GM21619 (cell line): Measurements from ENCODE around the gene RABGAP1L.
"Not testable (repeated sequence)": the region's sequence is repeated elsewhere in the genome, so short reads cannot be mapped to it uniquely, and the experiment has no call there.

ENCODE experiments used
- ATAC-seq: cut with Tn5 transposase; IDR thresholded peaks from one replicate; pipeline ENCODE4 v1.9.1; 2021; ENCODE audit not compliant: unreplicated experiment

RABGAP1L gene

DNA sequence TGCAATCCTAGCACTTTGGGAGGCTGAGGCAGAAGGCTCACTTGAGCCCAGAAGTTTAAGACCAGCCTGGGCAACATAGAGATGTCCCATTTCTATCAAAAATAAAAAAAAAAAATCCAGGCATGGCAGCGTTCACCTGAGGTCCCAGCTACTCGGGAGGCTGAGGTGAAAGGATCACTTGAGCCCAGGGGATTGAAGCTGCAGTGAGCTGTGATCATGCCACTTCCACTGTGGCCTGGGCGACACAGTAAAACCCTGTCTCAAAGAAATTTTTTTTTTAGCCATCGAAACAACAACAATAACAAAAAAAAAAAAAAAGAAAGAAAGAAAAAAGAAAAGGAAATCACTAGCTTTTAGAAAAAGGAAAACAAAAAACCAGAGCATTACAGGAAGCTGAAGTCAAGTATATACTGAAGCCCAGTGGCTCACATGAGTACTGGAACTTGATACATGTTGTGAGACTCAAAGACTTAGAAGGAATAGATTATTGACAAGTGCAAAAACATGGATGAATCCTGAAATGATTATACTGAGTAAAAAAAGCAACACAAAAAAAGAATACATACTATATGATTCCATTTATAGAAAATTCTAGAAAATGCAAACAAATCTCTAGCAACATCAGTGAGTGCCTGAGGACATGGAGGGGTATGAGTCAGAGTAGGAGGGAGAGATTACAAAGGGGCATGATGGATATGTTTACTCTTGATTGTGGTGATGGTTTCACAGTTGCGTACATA, 6.1 kb upstream of the RABGAP1L start:
- peak; percentile 40 for ATAC-seq

DNA sequence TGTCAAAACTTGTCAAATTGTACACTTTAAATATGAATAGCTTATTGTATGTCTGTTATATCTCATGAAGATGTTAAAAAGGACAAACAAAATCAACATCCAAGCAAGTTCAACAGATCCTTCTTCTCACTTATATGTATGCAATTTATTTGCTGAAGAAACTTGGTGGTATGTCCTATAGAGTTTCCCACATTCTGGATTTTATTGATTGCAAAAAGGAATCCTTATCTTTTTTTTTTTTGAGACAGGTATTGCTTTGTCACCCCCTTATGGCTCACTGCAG, 5.6 kb upstream of the RABGAP1L start:
- ATAC-seq = no peak

DNA sequence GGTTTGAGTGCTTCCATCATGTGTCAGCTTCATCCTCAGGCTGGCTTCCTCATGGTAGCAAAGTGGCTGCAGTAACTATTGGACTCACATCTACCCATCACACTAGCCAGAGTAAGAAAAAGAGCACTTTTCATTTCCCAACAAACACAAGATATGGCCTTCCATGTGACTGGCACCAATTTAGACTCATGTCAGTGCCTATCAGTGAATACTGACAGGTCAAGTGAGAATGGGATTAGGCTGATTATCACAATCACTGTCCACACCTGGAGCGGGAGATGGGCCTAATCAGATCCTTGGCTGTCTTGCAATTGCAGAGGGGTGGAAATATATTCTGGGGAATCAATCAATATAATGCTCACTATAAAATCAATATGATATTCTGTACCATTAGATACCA, 2.9 kb upstream of the RABGAP1L start:
- no peak for ATAC-seq

DNA sequence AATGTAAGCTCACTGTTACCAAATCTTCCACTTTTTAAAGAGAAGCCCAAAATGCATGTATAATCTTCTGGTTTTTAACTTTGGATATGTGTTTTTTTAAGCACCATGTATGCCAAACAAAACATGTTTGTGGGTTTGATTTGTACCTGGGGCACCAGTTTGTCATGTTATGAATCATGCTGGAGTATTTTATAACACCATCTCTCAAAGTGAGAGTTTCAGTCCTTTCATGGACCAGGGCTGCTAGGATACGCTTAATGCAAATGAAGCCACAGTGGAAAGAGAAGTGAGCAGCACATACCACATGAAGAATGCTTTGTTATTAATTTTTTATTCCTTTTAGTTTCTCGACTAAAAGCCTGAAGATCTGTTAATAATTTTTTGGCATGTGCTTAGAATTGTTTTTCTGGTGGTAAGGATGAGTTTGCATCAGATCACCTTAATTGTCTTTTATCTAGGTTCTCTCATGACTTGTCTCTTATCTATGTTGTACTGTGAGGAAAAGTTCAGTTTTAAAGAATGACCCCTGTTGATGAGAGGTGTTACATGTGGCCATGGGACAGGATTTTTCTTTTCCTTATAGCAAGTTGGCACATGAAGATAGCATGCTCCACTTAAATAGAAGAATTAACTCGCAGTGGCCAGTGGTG, 2.0 kb upstream of the RABGAP1L start:
- peak; percentile 43 for ATAC-seq

DNA sequence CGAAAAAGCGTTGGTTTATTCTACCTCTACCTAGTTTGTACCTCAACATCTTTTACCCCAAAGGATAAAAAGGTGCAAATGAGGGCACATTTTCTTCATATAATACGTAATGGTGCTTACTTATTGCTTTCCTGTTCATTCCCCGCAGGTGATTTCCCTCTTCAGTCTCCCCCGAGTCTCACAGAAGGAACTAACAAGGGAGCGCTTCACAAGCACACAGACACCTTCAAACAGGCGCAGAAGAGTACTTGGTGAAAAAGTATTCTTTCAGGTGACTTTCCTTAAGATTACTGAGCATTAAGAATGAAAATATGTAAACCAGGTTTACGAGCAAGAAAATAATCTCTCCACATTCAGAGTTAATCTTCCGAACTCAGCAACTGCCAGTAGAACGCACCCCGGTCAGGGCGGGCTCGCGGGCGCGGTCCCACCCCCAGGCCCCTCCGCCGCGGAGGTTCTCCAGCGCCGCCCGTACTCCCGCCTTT, 511 bp upstream of the RABGAP1L start:
- no peak for ATAC-seq

DNA sequence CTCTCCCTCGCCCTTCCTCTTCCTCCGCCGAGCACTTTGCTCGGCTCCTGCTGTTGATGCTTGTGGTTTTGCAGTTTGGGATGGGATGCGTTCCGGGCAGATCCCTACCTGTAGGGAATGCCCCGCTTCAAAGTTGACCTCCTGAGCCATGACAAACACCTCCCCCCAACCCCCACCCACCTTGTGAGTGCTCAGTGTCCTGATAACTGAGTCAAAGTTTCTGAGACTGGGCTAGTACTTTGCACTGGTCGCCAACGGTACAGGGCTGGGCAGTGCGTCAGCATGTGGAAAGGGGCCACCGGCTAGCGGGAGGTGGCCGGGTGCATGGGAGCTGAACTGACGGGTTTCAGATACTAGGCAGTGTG, 771 bp downstream of the RABGAP1L start:
- peak; percentile 9 for ATAC-seq

DNA sequence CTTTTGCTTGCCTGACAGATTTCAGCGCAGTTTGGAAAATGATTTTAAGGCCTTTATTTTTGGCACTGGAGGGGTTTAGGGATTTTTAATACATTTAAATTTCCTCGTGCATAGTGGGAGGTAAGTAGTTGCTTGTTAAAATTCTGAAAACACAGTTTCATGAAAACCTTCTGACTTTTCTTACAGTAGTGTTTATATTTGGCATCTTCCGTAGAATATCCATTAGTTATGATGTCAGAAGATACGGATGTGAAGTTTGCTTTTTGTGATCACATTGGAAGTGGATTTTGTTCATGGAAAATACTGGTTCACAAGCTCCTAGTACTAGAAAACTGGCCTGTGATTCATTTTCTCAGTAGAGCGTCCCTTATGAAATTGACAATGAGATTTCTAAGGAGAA, 1.3 kb downstream of the RABGAP1L start:
- no peak for ATAC-seq

DNA sequence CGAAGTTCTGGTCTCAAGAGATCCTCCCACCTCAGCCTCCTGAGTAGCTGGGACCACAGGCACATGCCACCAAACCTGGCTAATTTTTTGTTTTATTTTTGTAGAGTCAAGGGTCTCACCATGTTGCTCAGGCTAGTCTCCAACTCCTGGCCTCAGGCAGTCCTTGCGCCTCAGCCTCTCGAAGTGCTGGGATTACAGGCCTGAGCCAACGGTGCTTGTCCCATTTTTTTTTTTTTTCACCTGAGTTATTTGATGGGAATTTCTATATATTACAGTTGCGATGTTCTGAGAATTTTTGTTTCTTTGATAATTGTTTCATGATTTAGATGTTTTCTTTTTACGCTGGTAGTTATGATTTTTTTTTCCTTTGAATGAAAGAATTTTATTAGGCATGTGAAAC, 2.5 kb downstream of the RABGAP1L start:
- ATAC-seq = no peak

DNA sequence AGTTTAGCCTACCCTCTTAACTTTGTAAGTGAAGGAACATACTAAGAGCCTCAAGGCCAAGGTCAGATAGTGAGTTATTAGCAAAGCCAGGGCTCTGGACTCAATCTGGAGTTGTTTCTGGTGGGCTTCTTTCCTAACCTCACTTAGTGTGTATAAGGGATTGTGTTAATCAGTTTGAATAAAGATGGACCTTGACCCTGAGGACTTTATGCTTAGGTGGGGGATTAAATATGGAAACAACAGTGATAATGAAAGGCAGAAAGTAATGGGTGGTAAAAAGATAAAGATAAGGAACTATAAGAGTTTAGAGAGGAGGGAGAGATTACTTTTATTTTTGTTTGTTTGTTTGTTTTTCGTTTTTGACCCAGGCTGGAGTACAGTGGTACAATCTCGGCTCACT, 5.5 kb downstream of the RABGAP1L start:
- no peak for ATAC-seq

DNA sequence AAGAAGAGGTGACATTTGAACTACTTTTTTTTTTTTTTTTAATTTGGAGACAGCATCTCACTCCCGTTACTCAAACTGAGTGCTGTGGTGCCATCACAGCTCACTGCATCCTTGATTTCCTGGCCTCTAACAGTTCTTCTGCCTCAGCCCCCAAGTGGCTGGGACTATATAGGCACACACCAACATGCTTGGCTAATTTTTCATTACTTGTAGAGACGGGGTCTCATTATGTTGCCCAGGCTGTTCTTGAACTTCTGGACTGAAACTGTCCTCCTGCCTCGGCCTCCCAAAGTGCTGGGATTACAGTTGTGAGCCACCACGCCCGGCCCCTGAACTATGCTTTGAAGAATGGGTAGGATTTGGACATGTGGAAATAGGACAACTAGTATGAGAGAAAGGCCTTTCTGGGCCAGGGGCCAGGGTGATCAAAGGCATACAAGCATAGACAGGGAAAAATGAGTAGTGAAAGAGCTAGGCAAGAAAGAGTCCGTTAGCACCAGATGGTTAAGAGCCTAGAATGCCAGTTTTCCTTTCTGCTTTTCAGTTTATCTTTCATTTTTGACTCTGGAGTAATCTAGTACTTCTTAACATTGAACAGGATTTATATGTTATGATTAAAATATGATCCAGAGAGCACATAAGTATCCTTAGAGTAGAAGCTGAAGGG, 6.3 kb downstream of the RABGAP1L start:
- peak; percentile 24 for ATAC-seq

DNA sequence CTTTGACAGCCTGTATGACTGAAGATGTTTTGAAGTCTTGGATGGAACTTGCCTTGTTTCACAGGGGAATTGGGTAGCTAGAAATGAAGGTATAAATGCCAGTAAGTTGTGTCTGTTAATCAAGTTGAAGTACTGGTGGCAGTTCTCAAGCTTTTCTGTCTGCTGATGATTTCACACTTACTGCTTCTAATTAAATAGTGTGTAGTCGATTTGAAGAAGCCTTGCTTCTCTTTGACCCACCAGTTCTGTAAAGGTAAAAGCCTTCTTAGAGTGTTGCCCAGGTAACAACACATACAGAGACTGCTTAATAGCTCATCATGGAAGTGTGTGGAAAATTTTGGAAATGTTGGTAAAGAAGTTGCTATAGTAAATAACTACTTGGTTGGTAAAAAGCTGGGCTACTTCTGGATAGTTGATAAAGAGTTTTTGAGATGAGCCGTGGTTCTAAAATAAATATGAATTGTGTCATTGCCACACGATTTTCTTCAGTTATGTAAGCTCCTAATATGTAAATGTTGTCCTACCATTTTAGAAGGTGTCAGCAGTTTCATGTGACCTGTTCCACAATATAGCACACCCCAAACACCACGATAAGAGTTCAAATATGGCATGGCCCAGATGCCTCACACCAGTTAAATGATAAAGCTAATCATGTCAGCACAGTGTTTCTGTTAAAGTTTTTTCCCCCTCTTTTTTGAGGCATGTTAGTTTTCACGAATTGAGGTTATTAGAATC, 7.4 kb downstream of the RABGAP1L start:
- ATAC-seq = no peak

DNA sequence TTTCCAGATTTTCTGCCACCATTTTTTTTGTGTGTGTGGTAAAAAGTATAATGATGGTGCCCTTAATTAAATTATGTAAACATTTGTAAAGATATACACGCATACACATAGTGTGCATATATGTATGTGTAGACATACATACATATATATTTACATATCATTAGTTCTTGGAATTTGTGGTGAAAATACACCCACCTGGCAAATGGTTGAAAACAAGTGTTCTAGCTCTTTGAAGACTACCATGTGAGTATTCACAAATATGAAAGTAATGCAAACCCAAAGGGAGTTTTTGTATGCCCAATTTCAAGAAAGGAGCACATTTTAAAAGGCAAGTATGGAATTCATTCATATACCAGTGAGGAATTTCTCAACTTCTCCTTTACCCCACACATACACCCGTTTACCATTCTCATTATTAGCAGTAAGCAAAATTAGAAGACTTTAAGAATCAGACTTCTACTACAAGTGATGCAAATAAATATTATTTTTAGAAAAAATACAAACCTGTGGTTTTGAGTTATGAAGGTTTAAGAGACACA, 8.0 kb downstream of the RABGAP1L start:
- ATAC-seq = no peak

DNA sequence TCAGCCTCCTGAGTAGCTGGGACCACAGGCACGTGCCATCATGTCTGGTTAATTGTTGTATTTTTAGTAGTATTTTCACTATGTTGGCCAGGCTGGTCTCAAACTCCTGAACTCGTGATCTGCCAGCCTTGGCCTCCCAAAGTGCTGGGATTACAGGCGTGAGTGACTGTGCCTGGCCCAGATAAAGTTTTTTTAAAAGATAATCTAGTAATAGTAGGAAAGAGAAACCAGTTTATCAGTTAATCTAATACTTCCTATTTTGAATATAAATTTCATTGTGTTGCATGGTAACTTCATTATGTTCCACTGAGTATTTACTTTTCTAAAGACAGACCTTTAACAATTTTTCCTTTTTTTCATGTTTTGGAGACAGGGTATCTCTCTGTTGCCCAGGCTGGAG, 10.0 kb downstream of the RABGAP1L start:
- ATAC-seq = no peak

DNA sequence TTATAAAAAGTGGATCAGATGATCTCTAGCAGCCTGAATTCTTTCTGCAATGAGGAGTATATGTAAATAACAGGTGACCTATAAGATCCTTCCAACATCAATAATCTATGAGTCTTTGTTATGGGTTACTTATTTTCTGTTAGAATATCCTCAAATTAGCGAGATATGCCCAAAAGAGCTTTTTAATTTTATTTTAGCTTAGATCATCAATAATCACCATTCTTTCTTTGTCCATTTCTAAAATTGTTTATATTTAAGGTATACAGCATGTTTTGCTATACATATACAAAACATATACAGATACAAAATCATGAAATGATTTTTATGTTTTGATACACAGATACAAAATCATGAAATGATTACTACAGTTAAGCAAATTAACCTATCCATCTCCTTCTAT, 11.8 kb downstream of the RABGAP1L start:
- ATAC-seq = no peak

DNA sequence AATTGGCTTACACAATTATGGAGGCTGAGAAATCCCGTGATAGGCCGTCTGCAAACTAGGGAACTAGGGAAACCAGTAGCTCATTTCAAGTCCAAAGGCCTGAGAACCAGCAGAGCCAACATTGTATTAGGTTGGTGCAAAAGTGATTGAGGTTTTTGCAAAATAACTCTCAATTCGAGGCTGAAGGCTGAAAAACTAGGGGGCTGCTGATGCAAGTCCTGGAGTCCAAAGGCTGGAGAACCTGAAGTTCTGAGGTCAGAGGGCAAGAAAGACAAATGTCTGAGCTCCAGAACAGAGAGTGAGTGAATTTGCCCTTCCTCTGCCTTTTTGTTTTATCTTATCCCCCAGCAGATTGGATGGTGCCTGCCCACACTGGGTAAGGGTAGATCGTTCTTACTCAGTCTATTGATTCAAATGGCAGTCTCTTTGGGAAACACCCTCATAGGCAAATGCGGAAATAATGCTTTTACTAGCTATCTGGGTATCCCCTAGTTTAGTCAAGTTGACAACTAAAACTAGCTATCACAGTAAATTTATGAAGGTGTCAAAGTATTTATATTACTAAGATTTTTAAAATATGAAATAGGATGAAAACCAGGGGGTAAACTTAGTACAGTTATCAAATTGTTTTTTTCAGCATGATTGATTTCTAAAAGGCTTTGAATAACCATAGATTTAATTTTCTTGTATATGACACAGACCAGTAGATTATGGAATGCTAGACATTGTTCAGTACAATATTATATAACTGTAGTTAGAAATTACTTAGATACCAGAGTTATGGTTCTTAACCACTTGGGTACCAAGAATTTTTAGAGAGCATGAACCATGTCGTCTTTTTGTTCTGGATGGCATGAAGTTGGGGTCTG, 15.4 kb downstream of the RABGAP1L start:
- peak; percentile 72 for ATAC-seq

DNA sequence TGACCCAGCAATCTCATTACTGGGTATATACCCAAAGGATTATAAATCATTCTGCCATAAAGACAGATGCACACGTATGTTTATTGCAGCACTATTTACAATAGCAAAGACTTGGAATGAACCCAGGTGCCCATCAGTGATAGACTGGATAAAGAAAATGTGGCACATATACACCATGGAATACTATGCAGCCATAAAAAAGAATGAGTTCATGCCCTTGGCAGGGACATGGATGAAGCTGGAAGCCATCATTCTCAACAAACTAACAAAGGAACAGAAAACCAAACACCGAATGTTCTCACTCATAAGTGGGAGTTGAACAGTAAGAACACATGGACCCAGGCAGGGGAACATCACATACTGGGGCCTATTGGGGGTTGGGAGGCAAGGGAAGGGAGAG, 19.1 kb downstream of the RABGAP1L start:
- not testable (repeated sequence) for ATAC-seq

DNA sequence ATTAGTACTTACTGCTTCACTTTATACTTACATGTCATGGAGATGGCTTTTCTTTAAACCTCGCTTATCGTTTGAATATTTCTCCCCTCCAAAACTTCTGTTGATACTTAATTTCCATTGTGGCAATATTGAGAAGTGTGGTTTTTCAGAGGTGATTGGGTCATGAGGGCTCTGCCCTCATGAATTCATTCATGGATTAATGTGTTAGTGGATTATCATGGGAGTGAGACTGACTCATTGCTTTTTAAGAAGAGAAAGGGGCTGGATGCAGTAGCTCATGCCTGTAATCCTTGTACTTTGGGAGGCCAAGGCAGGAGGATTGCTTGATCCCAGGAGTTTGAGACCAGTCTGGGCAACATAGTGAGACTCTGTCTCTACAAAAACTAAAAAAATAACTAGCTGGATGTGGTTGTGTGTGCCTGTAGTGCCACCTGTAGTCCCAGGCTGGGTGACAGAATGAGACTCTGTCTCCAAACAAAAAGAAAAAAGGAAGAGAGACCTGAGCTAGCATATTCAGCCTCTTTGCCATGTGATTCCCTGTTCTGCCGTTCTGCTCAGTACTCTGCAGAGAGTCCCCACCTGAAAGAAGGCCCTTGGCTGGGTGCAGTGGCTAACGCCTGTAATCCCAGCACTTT, 30.2 kb downstream of the RABGAP1L start:
- ATAC-seq = no peak

DNA sequence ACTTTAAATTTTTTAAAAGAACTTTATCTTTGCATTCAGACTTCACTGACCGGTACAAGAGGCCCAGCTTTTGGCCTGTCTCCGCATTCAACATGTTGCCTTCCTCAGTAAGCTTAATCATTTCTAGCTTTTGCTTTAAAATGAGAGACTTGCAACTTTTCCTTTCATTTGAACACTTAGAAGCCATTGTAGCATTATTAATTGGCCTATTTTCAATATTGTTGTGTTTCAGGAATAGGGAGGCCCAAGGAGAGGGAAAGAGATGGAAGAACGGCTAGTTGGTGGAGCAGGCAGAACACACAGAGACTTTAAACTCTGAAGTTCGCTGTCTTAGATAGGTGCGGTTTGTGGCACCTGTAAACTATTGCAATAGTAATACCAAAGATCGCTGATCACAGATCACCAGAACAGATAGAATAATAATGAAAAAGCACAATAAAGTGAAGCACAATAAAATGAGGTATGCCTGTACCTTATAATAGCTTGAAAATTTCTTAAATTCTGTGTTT, 31.4 kb downstream of the RABGAP1L start:
- no peak for ATAC-seq

DNA sequence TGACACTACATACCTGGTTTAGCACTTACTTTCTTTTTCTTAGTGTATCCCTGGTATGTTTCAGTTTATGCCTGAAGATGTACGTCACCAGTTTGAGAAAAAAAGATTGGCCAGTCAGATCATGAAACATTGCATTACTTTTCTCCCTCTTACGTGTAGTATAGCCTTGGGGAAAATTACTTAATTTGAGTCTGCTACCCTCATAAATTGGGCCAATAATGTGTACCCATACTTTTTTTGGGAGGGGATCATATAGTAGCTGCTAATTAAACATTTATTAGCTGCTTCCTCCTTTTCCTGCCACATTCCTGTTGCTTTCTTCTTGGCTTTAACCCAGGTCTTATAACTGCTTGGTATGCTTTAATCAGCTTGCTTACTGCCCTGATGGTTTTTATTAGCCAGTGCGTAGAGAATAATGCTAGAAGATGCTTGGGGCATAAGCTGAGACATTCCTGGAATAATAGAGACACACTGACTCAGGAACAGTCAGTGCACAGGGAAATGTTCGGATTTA, 32.1 kb downstream of the RABGAP1L start:
- no peak for ATAC-seq

DNA sequence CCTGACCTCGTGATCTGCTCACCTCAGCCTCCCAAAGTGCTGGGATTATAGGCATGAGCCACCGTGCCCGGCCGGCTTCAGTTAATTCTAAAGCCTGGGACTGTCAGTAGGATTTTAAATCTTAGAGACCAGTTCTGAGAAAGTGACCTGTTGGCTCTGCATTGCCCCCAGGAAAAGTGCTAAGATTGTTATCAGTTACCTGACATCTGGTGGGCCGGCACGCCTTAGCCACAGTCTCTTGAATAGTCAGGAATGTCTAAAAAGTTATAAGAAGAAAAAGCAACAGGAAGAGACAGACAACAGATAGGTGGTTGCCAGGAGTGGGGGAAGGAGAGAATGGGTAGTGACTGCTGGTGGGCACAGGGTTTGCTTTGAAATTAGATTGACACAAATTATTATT, 35.1 kb downstream of the RABGAP1L start:
- ATAC-seq = no peak
